Psoas muscle (tissue), 8 donors: ENCODE data around the gene CLDN12. TPM values are rescaled to one million over a fixed set of nuclear protein-coding genes. Genes with fewer than 3 reads are reported as not detected.

Experiments
- ATAC-seq, 4 donors: fragments of 200-7000 bp; cut with Tn5 transposase; one replicate each; pipeline ENCODE4 v1.9.1; 2020; ENCODE audit warnings: moderate library complexity in 3 of 4, mild to moderate bottlenecking in 2 of 4
- DNase-seq, 2 donors: peaks; one replicate each; pipeline ENCODE4 v3.0.0-alpha.2; 2020
- H3K27ac ChIP-seq: fragments of 200-600 bp; one replicate; pipeline ENCODE4 v1.8.0; 2022
- H3K27me3 ChIP-seq, 3 donors: fragments of 200-600 bp in 1 of 3; one replicate each; pipeline versions ENCODE4 v1.6.1 to v1.8.0; 2013 to 2022; ENCODE audit warnings: low read length in 2 of 3, mild to moderate bottlenecking in 2 of 3, moderate library complexity in 1 of 3; ENCODE audit not compliant: insufficient read depth in 3 of 3
- H3K36me3 ChIP-seq, 2 donors: fragments of 200-600 bp in 1 of 2; one replicate each; pipeline versions ENCODE4 v1.6.1 to v1.8.0; 2013 to 2022; ENCODE audit warnings: low read depth in 1 of 2, mild to moderate bottlenecking in 1 of 2, moderate library complexity in 1 of 2; ENCODE audit not compliant: insufficient read depth in 1 of 2
- H3K4me1 ChIP-seq: fragments of 200-600 bp; one replicate; pipeline ENCODE4 v1.8.0; 2022
- H3K4me3 ChIP-seq: fragments of 200-600 bp; one replicate; pipeline ENCODE4 v1.8.0; 2022; ENCODE audit warnings: mild to moderate bottlenecking
- H3K9me3 ChIP-seq: fragments of 200-600 bp; one replicate; pipeline ENCODE4 v1.8.0; 2022
- CTCF ChIP-seq: fragments of 200-600 bp; IDR thresholded peaks from one replicate; pipeline ENCODE4 v1.8.0; 2022; ENCODE audit warnings: antibody characterized with exemption
- WGBS, 3 donors: extraction: QIAGEN DNeasy Blood & Tissue Kit; methylation state at CpG; one replicate each; pipeline versions ENCODE4 v1.1.6 to v1.1.7; 2013; 5-methylcytosine and 5-hydroxymethylcytosine counted together
- intact Hi-C, 2 donors: fragments of 100-400 bp; cut with DNase I; formaldehyde crosslinking; loops; one replicate each; pipeline versions ENCODE4 v1.11.0 to v1.14.2; 2022
- polyA plus RNA-seq, 3 donors: library from polyadenylated mRNA; stranded (reverse); fragments of 200-250 nt; gene quantifications; one replicate each; pipeline ENCODE4 v1.2.3, GENCODE V29; 2013
- total RNA-seq, 4 donors: library from RNA; stranded (reverse); fragmentation: NEBNext Ultra II Directional in 2 of 4; extraction: Animal tissue kit (Norgen Biotek cat#: 25700) in 2 of 4; gene quantifications; one replicate each; pipeline versions ENCODE4 v1.2.1 to v1.2.4, GENCODE V29; 2021 to 2023
- donor health status: healthy with polysubstance abuse.
- donor health status: DM: no; HTN: no; CAD: no; lungs with moderate emphysema.
- donor health status: Bipolar disorder and iron deficiency.
- donor health status: healthy.
- donor health status: DM: yes; HTN: yes; CAD: no.
- donor health status: DM: no; HTN: no; CAD: no.
- donor health status: DM: no; HTN: no; CAD: no.
- donor health status: DM: yes; HTN: yes; CAD: no.

Gene CLDN12
- total and polyA plus RNA-seq, 7 donors: 16.3 to 42.2 (median 28.1) TPM

GRCh38 chr7:90411510-90411909 is 8.2 kb downstream of the CLDN12 start:
- no peak for TF ChIP-seq CTCF
- Histone ChIP-seq H3K4me1 (peaks cover 28% of the 10 kb centered on the region), H3K27ac (peak overlapping the region; percentile 62), H3K36me3 (peaks cover 17 to 67% of the 10 kb centered on the region in 2 donors), H3K4me3 (no peak overlapping the region), H3K27me3 (no peaks in the 10 kb centered on the region), H3K9me3 (no peaks in the 10 kb centered on the region)
- intact Hi-C loops: no loop called here
- WGBS, 3 donors: 30 to 77% (median 56%) methylated on average over 2 of the region's 2 CpGs
- no peak for DNase-seq
- peak in 2 of 4 donors; percentile 43 to 69 for ATAC-seq

- Histone ChIP-seq H3K4me3 (no peak overlapping the region), H3K27ac (no peak overlapping the region), H3K27me3 (no peaks in the 10 kb centered on the region), H3K36me3 (peaks cover 13 to 60% of the 10 kb centered on the region in 2 donors), H3K9me3 (no peaks in the 10 kb centered on the region), H3K4me1 (peaks cover 26% of the 10 kb centered on the region)
- peak; percentile 44 for TF ChIP-seq CTCF
- 85 to 87% (median 86%) methylated on average over 11 of the region's 11 CpGs for WGBS, 3 donors
- DNase-seq (peak; percentile 39 to 70), ATAC-seq (peak; percentile 78 to 92 (median 88))
- intact Hi-C loops: no loop called here
These were observed 9.4 kb downstream of the CLDN12 start for GRCh38 chr7:90412458-90413184.

- Histone ChIP-seq H3K27me3 (no peaks in the 10 kb centered on the region), H3K4me3 (no peak overlapping the region), H3K9me3 (no peaks in the 10 kb centered on the region), H3K27ac (no peak overlapping the region), H3K4me1 (peaks cover 26% of the 10 kb centered on the region), H3K36me3 (peaks cover 13 to 55% of the 10 kb centered on the region in 2 donors)
- ATAC-seq (peak in 1 of 4 donors; percentile 13), DNase-seq (no peak)
- no peak for TF ChIP-seq CTCF
- intact Hi-C loops: no loop called here
- 91 to 99% (median 97%) methylated on average over 2 of the region's 2 CpGs for WGBS, 3 donors
These were observed 9.9 kb downstream of the CLDN12 start for GRCh38 chr7:90413185-90413528.

GRCh38 chr7:90421651-90422050 is 18.4 kb downstream of the CLDN12 start:
- no peak for TF ChIP-seq CTCF
- no peak for DNase-seq
- intact Hi-C loops: no loop called here
- 45 to 50% (median 45%) methylated on average over 6 of the region's 6 CpGs for WGBS, 3 donors
- Histone ChIP-seq H3K4me3 (no peak overlapping the region), H3K4me1 (no peaks in the 10 kb centered on the region), H3K27ac (no peak overlapping the region), H3K27me3 (no peaks in the 10 kb centered on the region), H3K36me3 (peaks cover 3% of the 10 kb centered on the region in 2 donors), H3K9me3 (no peaks in the 10 kb centered on the region)
- no peak for ATAC-seq

- ATAC-seq (no peak), DNase-seq (no peak)
- intact Hi-C loops: loop anchor here in 1 of 2 donors (5.0 kb wide), 2 partner anchors 112 to 272 kb away; partner anchors contain the start of gene STEAP1
- WGBS, 3 donors: 86 to 91% (median 89%) methylated on average over 3 of the region's 3 CpGs
- no peaks in the 10 kb centered on the region for H3K36me3 ChIP-seq
- no peaks in the 10 kb centered on the region for H3K27me3 ChIP-seq
- no peak overlapping the region for H3K4me3 ChIP-seq
- H3K9me3 ChIP-seq: no peaks in the 10 kb centered on the region
- H3K27ac ChIP-seq: no peak overlapping the region
- H3K4me1 ChIP-seq: no peaks in the 10 kb centered on the region
- no peak for TF ChIP-seq CTCF
These were observed 21.5 kb downstream of the CLDN12 start for GRCh38 chr7:90424720-90425119.
